K562 (cell line): ENCODE measurements around the gene ITPR1. TPM values are rescaled to one million over a fixed set of nuclear protein-coding genes. Genes with fewer than 3 reads are reported as not detected.

Experiments
- polyA plus RNA-seq, 8 experiments: library from polyadenylated mRNA; depleted of rRNA in 4 of 8; stranded (reverse) in 5 of 8; unstranded in 3 of 8; fragments of >200 nt; fragmentation: Nextera tagmentation in 2 of 8; fragmentation: Illumina TruSeq in 1 of 8; extraction: Ambion mirVana in 2 of 8; extraction: Trizol in 1 of 8; gene quantifications; 2 replicates each; pipeline versions ENCODE4 v1.2.1 to v1.2.3, GENCODE V29; 2011 to 2014; ENCODE audit warnings: inconsistent platforms in 1 of 8, missing spikeins in 1 of 8
- total RNA-seq, 7 experiments: library from RNA; depleted of rRNA in 6 of 7; stranded (reverse); fragments of >200 nt in 6 of 7; fragmentation: Illumina TruSeq in 2 of 7; extraction: Trizol in 2 of 7; gene quantifications; 2 replicates each; pipeline versions ENCODE4 v1.2.1 to v1.2.3, GENCODE V29; 2011 to 2021; ENCODE audit warnings: low replicate concordance in 1 of 7

ITPR1 gene
- total and polyA plus RNA-seq, 9 of the 15 experiments (the other 6 are each of a cell fraction or from before 2014, with no cell fraction given), result 22.4 to 40.0 (median 27.4) TPM

Other genes with a start within 250 kb of the ITPR1 start
- 12.4 and 21.7 TPM in 2 replicates for gene SETMAR, start 190.0 kb upstream of the ITPR1 start, total RNA-seq (2014; rRNA removed)
- gene SETMAR, start 190.0 kb upstream of the ITPR1 start, total RNA-seq (2014; rRNA removed; fragmentation: Illumina TruSeq; extraction: Trizol), result 22.6 and 22.9 TPM in 2 replicates
- gene SETMAR, start 190.0 kb upstream of the ITPR1 start, total RNA-seq (2015; rRNA removed; fragmentation: Illumina TruSeq; extraction: Trizol), result 22.5 and 24.7 TPM in 2 replicates
- 17.4 and 18.0 TPM in 2 replicates for gene SETMAR, start 190.0 kb upstream of the ITPR1 start, total RNA-seq (2021)
- gene SETMAR, start 190.0 kb upstream of the ITPR1 start, polyA plus RNA-seq (2011; rRNA removed), result 16.7 and 22.9 TPM in 2 replicates
- gene SETMAR, start 190.0 kb upstream of the ITPR1 start, polyA plus RNA-seq (2014; fragmentation: Illumina TruSeq; extraction: Trizol), result 21.5 and 25.1 TPM in 2 replicates
- 10 to 100 TPM in 1 of 2 experiments, 1 to 10 TPM in 1; 5.5 to 10.2 TPM for gene SETMAR, start 190.0 kb upstream of the ITPR1 start, polyA plus RNA-seq (2014; fragmentation: Nextera tagmentation; extraction: Ambion mirVana)
- 17.6 and 18.2 TPM in 2 replicates for gene SETMAR, start 190.0 kb upstream of the ITPR1 start, polyA plus RNA-seq (2014; rRNA removed)
- 6.6 and 8.1 TPM in 2 replicates for gene SUMF1, start 26.1 kb upstream of the ITPR1 start, total RNA-seq (2014; rRNA removed)
- 4.2 and 4.6 TPM in 2 replicates for gene SUMF1, start 26.1 kb upstream of the ITPR1 start, total RNA-seq (2014; rRNA removed; fragmentation: Illumina TruSeq; extraction: Trizol)
- 4.1 and 4.6 TPM in 2 replicates for gene SUMF1, start 26.1 kb upstream of the ITPR1 start, total RNA-seq (2015; rRNA removed; fragmentation: Illumina TruSeq; extraction: Trizol)
- 5.6 and 6.0 TPM in 2 replicates for gene SUMF1, start 26.1 kb upstream of the ITPR1 start, total RNA-seq (2021)
- 3.8 and 6.4 TPM in 2 replicates for gene SUMF1, start 26.1 kb upstream of the ITPR1 start, polyA plus RNA-seq (2011; rRNA removed)
- 2.9 and 3.7 TPM in 2 replicates for gene SUMF1, start 26.1 kb upstream of the ITPR1 start, polyA plus RNA-seq (2014; fragmentation: Illumina TruSeq; extraction: Trizol)
- gene SUMF1, start 26.1 kb upstream of the ITPR1 start, polyA plus RNA-seq (2014; fragmentation: Nextera tagmentation; extraction: Ambion mirVana), result 1 to 10 TPM; 1.3 to 1.4 TPM
- gene SUMF1, start 26.1 kb upstream of the ITPR1 start, polyA plus RNA-seq (2014; rRNA removed), result 5.2 and 7.4 TPM in 2 replicates